Measurements from ENCODE around the gene IFT74. TPM values are rescaled to one million over a fixed set of nuclear protein-coding genes. Genes with fewer than 3 reads are reported as not detected.

IFT74 gene
- total RNA-seq, 1 experiment from 2014 or later = 16.2 TPM

DNA sequence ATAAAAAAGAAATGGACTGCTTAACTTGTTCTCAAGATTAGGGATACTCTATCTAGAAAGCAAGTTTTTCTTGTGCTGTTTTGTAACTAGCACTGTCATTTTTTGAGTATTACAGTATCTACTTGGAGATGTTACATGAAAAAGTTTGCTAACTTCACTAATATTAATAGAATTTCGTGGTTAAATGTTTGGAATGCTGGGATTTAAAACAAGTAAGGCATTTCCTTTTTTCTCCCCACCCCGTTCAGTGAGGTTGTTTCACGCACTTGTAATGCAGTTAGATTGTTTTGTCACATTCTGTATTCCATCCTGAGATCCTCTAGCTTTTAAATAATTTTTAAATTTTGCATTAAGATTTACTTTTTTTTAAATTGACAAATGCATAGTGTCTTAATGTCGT, 132.8 kb downstream of the IFT74 start:
- H3K4me1 ChIP-seq (ENCODE audit: insufficient read depth, low read length) = no peaks in the 10 kb centered on the region; the same call in 1 of the 2 replicates
- H2BK12ac ChIP-seq (ENCODE audit: insufficient read length, low read depth, low read length) = no peak overlapping the region
- no peaks in the 10 kb centered on the region for H3K79me1 ChIP-seq (ENCODE audit: insufficient read depth, low read depth, low read length, poor library complexity, severe bottlenecking)
- no peaks in the 10 kb centered on the region for H4K20me1 ChIP-seq (ENCODE audit: control insufficient read depth, insufficient read depth, insufficient read length)
- no peaks in the 10 kb centered on the region for H3K27me3 Mint-ChIP-seq (ENCODE audit: low read depth)
- no peak overlapping the region for H2BK20ac ChIP-seq (ENCODE audit: low read depth, low read length, poor library complexity, severe bottlenecking)
- H2BK5ac ChIP-seq (ENCODE audit: insufficient read length, low read length) = no peak overlapping the region
- no peaks in the 10 kb centered on the region for H3K9me3 ChIP-seq (ENCODE audit: control insufficient read depth, low read depth, low read length)
- H2AK5ac ChIP-seq (ENCODE audit: insufficient read length, low read length) = no peak overlapping the region
- H3K14ac ChIP-seq (ENCODE audit: insufficient read depth, low read length) = no peak overlapping the region
- no peaks in the 10 kb centered on the region for H3K79me2 ChIP-seq (ENCODE audit: insufficient read depth, low read length)
- no peak overlapping the region for H2BK120ac ChIP-seq (ENCODE audit: low read depth, low read length, poor library complexity, severe bottlenecking)
- no peaks in the 10 kb centered on the region for H3K27me3 ChIP-seq (ENCODE audit: insufficient read depth, low read length)
- peaks cover 0 to 5% (median 0%) of the 10 kb centered on the region in 3 experiments; a peak in 2 of 7 replicates for H3K36me3 Mint-ChIP-seq (ENCODE audit: insufficient read depth in 1 of 3, low read depth in 3 of 3)
- no peak overlapping the region for H2AFZ ChIP-seq (ENCODE audit: low read length)
- no peak overlapping the region for H4K5ac ChIP-seq (ENCODE audit: insufficient read length, low read depth, low read length)
- peaks cover 0 to 7% of the 10 kb centered on the region in 2 experiments; a peak in 3 of 5 replicates for H3K9me3 Mint-ChIP-seq
- H4K8ac ChIP-seq (replicated peaks; ENCODE audit: insufficient read length, low read depth, low read length) = no peak overlapping the region
- H3K23me2 ChIP-seq (ENCODE audit: insufficient read length, low read depth, low read length, poor library complexity, severe bottlenecking) = no peaks in the 10 kb centered on the region
- H3K4me3 Mint-ChIP-seq = no peak overlapping the region
- no peak overlapping the region; a peak in 1 of 7 replicates for H3K27ac Mint-ChIP-seq
- H3K4ac ChIP-seq (ENCODE audit: low read depth, low read length) = no peak overlapping the region
- H4K91ac ChIP-seq (ENCODE audit: insufficient read length, low read depth, low read length) = no peak overlapping the region
- no peak overlapping the region for H3K9ac ChIP-seq (ENCODE audit: extremely low read depth, insufficient read length, low read length)
- no peak overlapping the region for H3K27ac ChIP-seq (ENCODE audit: insufficient read length, low read depth, low read length)
- H3K4me1 Mint-ChIP-seq = no peaks in the 10 kb centered on the region
- no peak overlapping the region for H3K56ac ChIP-seq (ENCODE audit: insufficient read length, low read depth, low read length)
- DNase-seq = no peak
- no CpG with 5 or more reads among the region's 4 CpGs for WGBS (ENCODE audit: extremely low coverage, insufficient read length, low lambda C conversion rate)
- no peak overlapping the region for H3T11ph ChIP-seq (ENCODE audit: low read length)
- TF ChIP-seq, protein P1, sequence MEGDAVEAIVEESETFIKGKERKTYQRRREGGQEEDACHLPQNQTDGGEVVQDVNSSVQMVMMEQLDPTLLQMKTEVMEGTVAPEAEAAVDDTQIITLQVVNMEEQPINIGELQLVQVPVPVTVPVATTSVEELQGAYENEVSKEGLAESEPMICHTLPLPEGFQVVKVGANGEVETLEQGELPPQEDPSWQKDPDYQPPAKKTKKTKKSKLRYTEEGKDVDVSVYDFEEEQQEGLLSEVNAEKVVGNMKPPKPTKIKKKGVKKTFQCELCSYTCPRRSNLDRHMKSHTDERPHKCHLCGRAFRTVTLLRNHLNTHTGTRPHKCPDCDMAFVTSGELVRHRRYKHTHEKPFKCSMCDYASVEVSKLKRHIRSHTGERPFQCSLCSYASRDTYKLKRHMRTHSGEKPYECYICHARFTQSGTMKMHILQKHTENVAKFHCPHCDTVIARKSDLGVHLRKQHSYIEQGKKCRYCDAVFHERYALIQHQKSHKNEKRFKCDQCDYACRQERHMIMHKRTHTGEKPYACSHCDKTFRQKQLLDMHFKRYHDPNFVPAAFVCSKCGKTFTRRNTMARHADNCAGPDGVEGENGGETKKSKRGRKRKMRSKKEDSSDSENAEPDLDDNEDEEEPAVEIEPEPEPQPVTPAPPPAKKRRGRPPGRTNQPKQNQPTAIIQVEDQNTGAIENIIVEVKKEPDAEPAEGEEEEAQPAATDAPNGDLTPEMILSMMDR (conservative IDR thresholded peaks at IDR 0.05) = no peak
- H3K18ac ChIP-seq (ENCODE audit: insufficient read length, low read depth, low read length) = no peak overlapping the region
- H3K23ac ChIP-seq (ENCODE audit: insufficient read length, low read depth, low read length) = no peak overlapping the region
- no peak overlapping the region for H3K4me2 ChIP-seq (ENCODE audit: insufficient read depth, insufficient read length, low read length)
- H2BK15ac ChIP-seq (ENCODE audit: low read depth, low read length) = no peak overlapping the region
